IPS DF 19.7 (cell line): ENCODE data around the gene RPS6KL1.

ENCODE experiments used
- DNase-seq: peaks from one replicate; pipeline ENCODE4 v3.0.0-alpha.2; 2013; ENCODE audit warnings: low read depth, low spot score

The RPS6KL1 gene

GRCh38 chr14:74913393-74913910, 9.6 kb downstream of the RPS6KL1 start:
- no peak for DNase-seq

DNA sequence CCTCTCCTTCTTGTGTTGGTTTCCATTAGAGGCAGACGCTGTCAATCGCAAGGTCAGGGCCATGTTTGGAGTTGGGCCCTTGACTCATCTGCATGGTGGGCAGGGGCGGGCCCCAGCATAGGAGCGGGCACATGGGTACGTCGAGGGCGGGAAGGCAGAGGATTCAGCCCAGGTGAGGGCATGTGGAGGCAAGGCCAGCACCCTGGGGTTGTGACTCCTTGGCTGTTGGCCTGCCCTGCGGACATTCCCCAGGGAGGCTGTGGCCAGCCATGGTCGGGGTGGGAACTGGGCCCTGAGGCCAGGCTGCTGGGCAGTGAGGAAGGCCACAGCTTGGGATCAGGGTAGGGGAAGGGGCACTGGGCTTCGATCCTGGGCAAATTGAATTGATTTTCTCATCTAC, 10.3 kb downstream of the RPS6KL1 start:
- no peak for DNase-seq

GRCh38 chr14:74912111-74912510, 10.9 kb downstream of the RPS6KL1 start:
- DNase-seq = no peak

GRCh38 chr14:74911704-74912103, 11.4 kb downstream of the RPS6KL1 start:
- no peak for DNase-seq

GRCh38 chr14:74911221-74911620, 11.8 kb downstream of the RPS6KL1 start:
- DNase-seq = no peak

GRCh38 chr14:74910556-74910955, 12.5 kb downstream of the RPS6KL1 start:
- DNase-seq = no peak

- DNase-seq = no peak
Measured at GRCh38 chr14:74909911-74910310, 13.1 kb downstream of the RPS6KL1 start.

DNA sequence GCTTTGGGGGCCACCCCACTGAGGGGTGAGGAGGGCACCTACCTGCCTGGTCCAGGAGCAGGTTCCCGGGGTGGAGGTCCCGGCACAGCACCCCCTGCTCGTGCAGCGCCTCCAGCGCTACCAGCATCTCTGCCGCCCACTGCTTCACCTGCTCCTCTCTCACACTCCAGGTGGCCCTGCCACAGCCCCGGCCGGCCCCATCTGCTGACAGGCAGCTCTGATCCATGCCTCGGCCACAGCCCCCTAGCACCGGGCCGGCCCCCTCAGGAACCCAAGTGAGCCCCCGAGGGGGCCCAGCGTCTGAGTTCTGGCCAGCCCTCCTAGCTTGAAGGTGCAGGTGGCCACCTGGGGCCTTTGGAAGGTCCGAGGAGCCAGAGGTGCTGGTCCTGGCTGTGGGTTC, 13.6 kb downstream of the RPS6KL1 start:
- DNase-seq = no peak

GRCh38 chr14:74908861-74909341, 14.2 kb downstream of the RPS6KL1 start:
- no peak for DNase-seq

DNA sequence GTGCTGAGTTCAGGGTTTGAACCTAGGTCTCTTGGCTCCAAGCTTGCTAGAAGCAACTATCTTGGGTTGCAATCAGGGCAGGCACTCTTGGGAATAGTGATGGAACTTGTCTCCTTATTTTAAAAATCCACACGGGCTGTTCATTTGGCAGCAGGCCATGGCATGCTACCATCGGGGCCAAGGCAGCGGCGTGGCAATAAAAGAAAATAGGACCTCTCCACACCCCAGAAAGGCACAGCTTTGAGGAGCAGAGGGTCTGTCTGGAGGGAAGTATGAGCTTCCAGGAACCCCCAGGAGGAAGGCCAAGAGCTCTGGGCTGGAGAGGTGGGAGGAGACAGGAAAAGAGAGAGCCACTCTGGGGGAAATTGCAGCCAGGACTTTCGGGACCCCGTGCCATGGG, 15.3 kb downstream of the RPS6KL1 start:
- DNase-seq = no peak

DNA sequence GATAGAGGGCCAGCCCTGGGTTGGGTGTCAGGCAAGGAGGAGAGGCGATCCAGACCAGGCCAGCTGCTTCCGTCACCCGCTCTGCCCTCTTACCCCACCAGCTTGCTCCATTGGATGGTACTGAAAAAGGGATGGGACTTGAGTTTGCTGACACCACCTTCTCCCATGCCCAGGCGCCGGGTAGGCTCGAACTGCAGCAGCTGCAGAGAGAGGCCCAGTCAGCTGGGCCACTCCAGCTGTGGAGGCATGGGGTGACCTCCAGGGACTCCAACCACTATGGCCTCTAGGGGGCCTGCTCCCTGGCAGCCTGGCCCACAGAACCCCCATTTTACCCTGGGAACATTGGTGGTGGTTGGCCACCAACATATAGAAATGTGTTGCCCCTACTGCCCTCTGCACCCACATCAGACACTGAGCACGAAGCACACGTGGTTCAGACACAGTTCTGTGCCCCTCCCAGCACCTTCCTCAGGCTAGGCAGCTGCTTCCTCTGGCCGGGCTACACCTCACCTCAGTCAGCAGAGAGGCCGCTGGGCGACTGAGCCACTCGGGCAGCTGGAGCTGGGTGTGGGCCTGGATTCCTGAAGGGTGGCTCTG, 16.0 kb downstream of the RPS6KL1 start:
- DNase-seq = no peak

- DNase-seq = no peak
Measured at GRCh38 chr14:74905595-74906142, 17.4 kb downstream of the RPS6KL1 start.

DNA sequence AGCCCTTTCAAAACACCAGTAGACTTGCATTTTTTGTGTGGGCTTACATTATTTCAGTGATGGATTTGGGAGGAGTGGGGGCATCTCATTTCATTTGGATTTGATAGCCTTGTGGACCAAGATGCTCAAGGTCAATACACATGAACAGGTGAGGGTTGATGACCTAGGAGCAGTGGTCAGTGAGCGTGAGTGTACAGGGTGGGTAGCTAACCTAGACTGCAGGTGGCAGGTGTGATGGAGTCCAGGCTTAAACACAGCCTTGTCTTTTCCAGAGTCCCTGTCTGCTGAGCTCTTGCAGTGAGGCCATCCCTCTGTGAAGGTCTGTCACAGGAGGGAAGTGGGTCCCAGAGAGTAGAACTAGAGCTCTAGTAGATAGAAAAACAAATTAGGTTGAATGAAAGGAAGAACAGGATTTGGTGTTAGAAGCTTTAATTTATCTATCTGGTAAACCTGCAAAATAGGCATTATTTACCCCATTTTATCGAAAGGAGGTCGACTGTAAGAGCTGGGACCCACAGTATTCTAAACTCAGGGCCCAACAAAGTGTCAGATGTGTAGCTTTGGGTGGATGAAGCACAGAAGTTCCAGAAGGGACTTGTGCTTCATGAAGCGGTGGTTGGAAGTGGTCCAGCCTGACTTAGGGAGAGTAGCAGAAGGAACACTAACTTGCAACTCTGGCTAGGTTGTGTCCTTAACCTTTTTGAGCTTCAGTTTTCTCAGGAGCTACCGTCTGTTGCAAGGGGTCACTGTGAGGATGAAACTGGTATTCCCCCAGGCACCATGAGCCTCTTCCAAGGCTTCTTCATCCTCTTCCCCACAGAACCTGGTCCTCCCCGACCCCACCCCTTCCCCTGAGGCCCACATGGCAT, 18.2 kb downstream of the RPS6KL1 start:
- no peak for DNase-seq

DNA sequence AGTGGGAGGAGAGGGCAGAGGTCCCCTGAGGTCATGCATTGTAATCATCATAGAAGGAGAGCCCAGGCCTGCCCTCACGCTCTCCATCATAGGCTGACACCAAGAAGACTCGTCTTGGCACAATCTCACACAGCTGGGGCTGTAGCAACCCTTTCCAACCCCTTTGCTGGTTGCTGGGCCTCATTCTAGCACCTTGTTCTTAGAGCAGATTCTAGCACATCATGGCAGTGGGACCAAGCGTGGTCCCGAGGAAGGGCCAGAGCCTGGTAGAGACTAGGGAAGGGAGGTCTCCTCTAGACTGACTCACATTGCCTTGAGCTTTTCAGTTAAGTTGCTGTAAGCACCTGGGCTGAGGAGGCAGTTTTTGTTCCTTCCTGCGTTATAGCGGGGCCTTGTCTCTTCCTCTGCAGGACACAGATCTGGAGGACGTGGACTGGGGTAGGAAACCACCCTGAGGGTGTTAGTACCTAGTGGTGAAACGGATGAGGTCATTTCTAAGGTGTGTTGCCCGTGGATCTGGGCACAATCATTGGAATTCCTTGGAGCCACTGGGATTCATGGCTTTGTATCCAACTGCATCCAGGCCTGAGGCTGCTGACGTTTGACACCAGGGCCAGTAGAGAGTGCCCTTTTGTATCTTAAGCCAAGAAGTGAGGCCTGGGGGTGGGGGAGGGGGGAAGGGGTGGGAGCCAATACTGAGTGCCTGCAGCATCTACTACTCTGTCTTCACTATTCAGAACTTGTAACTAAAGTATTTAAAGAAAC, 19.9 kb downstream of the RPS6KL1 start:
- DNase-seq = no peak

DNA sequence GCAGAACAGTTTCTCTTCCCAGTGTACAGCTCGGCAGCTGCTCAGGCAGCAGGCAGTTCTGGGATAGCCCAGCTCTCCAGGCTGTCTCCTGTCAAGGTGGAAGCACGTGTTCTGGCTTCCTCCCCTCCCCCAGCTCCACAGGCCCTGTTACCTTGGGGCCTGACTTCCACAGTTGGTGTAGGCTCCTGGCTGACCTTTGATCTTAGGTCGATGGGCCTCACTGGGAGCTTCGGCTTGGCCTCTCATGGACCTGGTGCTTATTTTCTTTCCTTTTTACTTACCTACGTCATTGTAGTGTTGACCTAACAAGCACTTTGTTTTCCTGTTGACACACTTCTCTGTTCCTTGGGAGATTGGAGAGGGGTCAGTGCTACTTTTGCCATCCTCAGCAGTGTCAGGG, 24.4 kb downstream of the RPS6KL1 start:
- DNase-seq = no peak

DNA sequence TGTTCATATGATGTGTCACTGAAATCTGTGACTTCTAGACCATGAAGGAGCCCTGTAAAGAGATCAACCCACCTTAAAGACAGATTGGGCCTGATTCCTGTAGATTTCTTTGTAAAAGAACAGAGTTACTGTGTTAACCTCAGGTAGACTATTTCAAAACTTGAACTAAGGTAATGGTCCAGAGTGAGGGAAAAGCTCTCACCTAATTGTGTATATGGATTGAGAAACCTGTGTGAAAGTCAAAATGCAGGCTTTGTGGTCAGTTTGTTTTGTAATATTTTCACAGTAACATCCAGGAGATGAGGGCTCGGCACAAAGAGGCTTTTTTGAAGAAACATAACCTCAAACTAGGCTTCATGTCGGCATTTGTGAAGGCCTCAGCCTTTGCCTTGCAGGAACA, 25.0 kb downstream of the RPS6KL1 start:
- DNase-seq = no peak

GRCh38 chr14:74897642-74898041, 25.4 kb downstream of the RPS6KL1 start:
- no peak for DNase-seq

- DNase-seq = no peak
Measured at GRCh38 chr14:74896400-74896799, 26.7 kb downstream of the RPS6KL1 start.

GRCh38 chr14:74893614-74894091, 29.4 kb downstream of the RPS6KL1 start:
- no peak for DNase-seq

GRCh38 chr14:74892745-74893144, 30.3 kb downstream of the RPS6KL1 start:
- DNase-seq = no peak

- no peak for DNase-seq
Measured at GRCh38 chr14:74891870-74892269, 31.2 kb downstream of the RPS6KL1 start.

GRCh38 chr14:74890262-74890661, 32.8 kb downstream of the RPS6KL1 start:
- no peak for DNase-seq
